ENCODE measurements around the gene BAG2.

- TF ChIP-seq TARDBP (IDR thresholded peaks at IDR 0.05) (no peak), HDGF (IDR thresholded peaks at IDR 0.05; ENCODE audit: borderline replicate concordance) (no peak), ELF4 (IDR thresholded peaks at IDR 0.05) (no peak), FOXA1 (IDR thresholded peaks at IDR 0.05) (no peak)
Observed at GRCh38 chr6:57220083-57220703, 48.1 kb downstream of the BAG2 start.
